GM12892 (cell line): ENCODE data around the gene CMC1. TPM values are rescaled to one million over a fixed set of nuclear protein-coding genes. Genes with fewer than 3 reads are reported as not detected.
A peak's percentile ranks its signal among the peaks of the same experiment; 100 is the strongest.
"Not testable (repeated sequence)": the region's sequence is repeated elsewhere in the genome, so short reads cannot be mapped to it uniquely, and the experiment has no call there.

Experiments
- DNase-seq: peaks from one replicate; pipeline ENCODE4 v3.0.0; 2011; ENCODE audit not compliant: insufficient read length
- FAIRE-seq: peaks from 2 replicates; lab custom pipeline; 2011; peaks lifted over from hg19 to GRCh38; lab: Jason Lieb, UNC
- POLR2A ChIP-seq: IDR thresholded peaks from 2 replicates; pipeline ENCODE4 v1.6.1; 2011; ENCODE audit warnings: low read depth, low read length, control low read depth
- POLR2AphosphoS5 ChIP-seq: IDR thresholded peaks from 2 replicates; pipeline ENCODE4 v1.6.1; 2011; ENCODE audit warnings: low read depth, low read length, control low read depth
- TAF1 ChIP-seq: IDR thresholded peaks from 2 replicates; pipeline ENCODE4 v1.6.1; 2011; ENCODE audit warnings: low read depth, mild to moderate bottlenecking, control low read depth, low read length, borderline replicate concordance
- polyA plus RNA-seq: library from polyadenylated mRNA; unstranded; fragments of >200 nt; gene quantifications from one replicate; pipeline ENCODE4 v1.2.1, GENCODE V29; 2012; ENCODE audit warnings: missing spikeins, inconsistent platforms; ENCODE audit not compliant: missing spikeins

The CMC1 gene
- polyA plus RNA-seq = 46.0 TPM

GRCh38 chr3:28241221-28242160, at the start of gene CMC1:
Gene CMC1 (plus strand): TSS chr3:28241619. CDS start chr3:28241794, 175 bp downstream.
- peak; percentile 85 for TF ChIP-seq TAF1
- TF ChIP-seq POLR2AphosphoS5 = peak; percentile 90
- peak; percentile 87 for TF ChIP-seq POLR2A
- peak; percentile 94 for FAIRE-seq
- peak; percentile 73 for DNase-seq

- DNase-seq (no peak), FAIRE-seq (no peak)
- TF ChIP-seq POLR2A = no peak
- TF ChIP-seq TAF1 = no peak
- no peak for TF ChIP-seq POLR2AphosphoS5
Measured at GRCh38 chr3:28198161-28198560, 43.3 kb upstream of the CMC1 start.

- DNase-seq (no peak), FAIRE-seq (no peak)
- no peak for TF ChIP-seq TAF1
- no peak for TF ChIP-seq POLR2A
- TF ChIP-seq POLR2AphosphoS5 = no peak
Measured at GRCh38 chr3:28198974-28199373, 42.4 kb upstream of the CMC1 start.

- DNase-seq, FAIRE-seq: not testable (repeated sequence)
Measured at GRCh38 chr3:28199643-28200042, 41.8 kb upstream of the CMC1 start.

GRCh38 chr3:28200366-28200848, 41.0 kb upstream of the CMC1 start:
- not testable (repeated sequence) for FAIRE-seq, DNase-seq

- FAIRE-seq (no peak), DNase-seq (no peak)
- no peak for TF ChIP-seq POLR2A
- TF ChIP-seq POLR2AphosphoS5 = no peak
- TF ChIP-seq TAF1 = no peak
Measured at GRCh38 chr3:28206479-28206878, 34.9 kb upstream of the CMC1 start.

GRCh38 chr3:28207000-28207733, 34.3 kb upstream of the CMC1 start:
- DNase-seq (no peak), FAIRE-seq (no peak)
- TF ChIP-seq POLR2AphosphoS5 (no peak), POLR2A (no peak), TAF1 (no peak)

- FAIRE-seq = no peak
- no peak for TF ChIP-seq POLR2AphosphoS5
- TF ChIP-seq TAF1 = no peak
- TF ChIP-seq POLR2A = no peak
Measured at GRCh38 chr3:28210968-28211713, 30.3 kb upstream of the CMC1 start.

GRCh38 chr3:28212681-28213080, 28.7 kb upstream of the CMC1 start:
- FAIRE-seq (no peak), DNase-seq (no peak)
- TF ChIP-seq TAF1 = no peak
- no peak for TF ChIP-seq POLR2A
- no peak for TF ChIP-seq POLR2AphosphoS5

More at GRCh38 chr3:28210968-28211713, 30.3 kb upstream of the CMC1 start:
- DNase-seq = no peak

- TF ChIP-seq POLR2AphosphoS5 (no peak), POLR2A (no peak), TAF1 (no peak)
- no peak for DNase-seq
- FAIRE-seq = no peak
Measured at GRCh38 chr3:28215407-28215806, 26.0 kb upstream of the CMC1 start.
